T-helper 22 cell (primary cell): ENCODE data around the gene UBA3.

Experiments
- DNase-seq: peaks from one replicate; pipeline ENCODE4 v3.0.0-alpha.2; 2020; ENCODE audit warnings: low read depth

The UBA3 gene

DNA sequence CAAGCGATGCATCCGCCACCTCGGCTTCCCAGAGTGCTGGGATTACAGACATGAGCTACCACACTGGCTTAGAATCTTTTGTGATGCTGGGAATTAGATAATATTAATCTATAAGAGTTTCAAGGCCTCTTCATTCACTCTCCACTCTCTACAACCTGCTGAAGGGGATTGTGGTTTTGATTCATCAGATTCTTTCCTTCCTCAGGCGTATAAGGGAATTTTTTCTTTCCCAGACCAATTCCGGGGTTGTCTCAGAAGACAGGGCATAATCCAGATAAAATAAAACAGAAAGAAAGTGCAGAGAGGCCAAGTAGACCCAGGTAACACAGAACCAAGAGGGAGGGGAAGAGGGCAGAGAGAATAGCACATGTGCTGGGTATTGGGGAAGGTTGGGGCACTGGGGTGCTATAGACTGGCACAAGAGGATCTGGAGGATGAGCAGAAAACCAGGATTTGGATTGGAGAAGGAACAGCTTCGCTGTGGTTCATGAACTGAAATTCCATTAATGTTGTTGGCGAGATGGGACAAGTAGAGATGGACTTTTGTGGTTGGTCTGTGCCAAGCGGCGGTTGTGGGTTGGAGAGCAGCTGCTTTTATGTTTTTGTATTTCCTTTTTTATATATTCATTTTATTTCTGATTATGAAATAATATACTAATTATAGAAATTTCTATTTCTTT lies 17.4 kb upstream of the UBA3 start:
- no peak for DNase-seq

DNA sequence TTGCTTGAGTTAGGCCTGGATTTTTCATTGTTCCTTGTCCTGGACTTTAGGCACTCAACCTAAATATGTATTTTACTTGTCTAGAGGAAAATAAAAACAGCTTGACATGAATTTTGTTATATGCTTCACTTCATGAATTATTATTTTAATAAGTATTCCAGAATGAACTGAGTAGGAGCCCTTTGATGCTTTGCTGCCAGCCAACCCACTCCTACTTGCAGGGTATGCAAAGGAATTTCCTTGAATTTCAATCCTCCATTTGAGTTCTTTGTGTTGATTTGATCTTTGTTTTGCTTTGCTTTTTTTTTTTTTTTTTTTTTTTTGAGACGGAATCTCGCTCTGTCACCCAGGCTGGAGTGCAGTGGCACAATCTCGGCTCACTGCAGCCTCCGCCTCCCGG lies 16.1 kb upstream of the UBA3 start:
- DNase-seq: no peak

GRCh38 chr3:69095636-69096035 lies 15.5 kb upstream of the UBA3 start:
- no peak for DNase-seq

- DNase-seq: no peak
These were observed 14.5 kb upstream of the UBA3 start for GRCh38 chr3:69094467-69095205.

- no peak for DNase-seq
These were observed 11.9 kb upstream of the UBA3 start for GRCh38 chr3:69092030-69092516.

DNA sequence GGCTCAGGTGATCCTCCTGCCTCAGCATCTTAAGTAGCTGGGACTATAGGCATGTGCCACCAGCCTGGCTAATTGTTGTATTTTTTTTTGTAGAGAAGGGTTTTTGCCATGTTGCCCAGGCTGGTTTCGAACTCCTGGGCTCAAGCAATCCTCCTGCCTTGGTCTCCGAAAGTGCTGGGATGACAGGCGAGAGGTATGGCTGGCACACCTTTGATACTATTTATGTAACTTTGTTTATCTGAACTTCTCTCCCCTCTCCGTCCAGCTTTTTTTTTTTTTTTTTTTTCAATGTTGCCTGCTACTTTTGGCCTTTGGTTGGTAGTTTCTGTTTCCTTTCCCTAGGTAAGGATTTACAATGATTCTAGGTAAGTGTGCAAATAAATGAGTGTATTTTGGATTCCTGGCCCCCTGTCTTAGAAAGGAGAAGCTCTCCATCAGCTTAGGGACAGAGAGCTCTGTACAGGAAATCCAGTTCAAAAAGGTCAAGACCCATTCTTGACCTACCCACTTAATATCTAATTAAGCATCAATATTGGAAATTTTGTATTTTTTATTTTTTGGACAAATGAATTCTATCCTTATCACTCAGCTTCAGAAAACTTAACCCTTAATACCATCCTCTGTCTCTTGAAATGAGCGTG lies 11.3 kb upstream of the UBA3 start:
- no peak for DNase-seq

DNA sequence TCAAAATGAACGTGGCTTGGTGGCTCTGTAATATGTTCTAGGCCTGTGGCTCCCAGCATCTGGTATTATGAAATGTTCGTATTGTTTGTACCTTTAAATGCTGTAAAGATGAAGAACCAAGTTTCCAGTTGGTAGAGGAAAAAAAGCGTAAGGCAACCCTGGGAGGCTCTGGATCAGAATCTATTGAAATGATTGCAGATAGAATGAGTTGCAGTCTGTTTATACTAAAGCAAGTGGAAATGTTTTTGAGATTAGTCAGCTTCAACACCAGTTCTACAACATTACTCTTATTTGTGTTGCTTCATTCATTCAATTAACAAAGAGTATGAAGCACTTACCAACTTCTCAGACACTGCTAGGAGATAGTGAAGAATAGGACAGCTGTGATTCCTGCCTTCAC lies 9.9 kb upstream of the UBA3 start:
- DNase-seq: no peak

DNA sequence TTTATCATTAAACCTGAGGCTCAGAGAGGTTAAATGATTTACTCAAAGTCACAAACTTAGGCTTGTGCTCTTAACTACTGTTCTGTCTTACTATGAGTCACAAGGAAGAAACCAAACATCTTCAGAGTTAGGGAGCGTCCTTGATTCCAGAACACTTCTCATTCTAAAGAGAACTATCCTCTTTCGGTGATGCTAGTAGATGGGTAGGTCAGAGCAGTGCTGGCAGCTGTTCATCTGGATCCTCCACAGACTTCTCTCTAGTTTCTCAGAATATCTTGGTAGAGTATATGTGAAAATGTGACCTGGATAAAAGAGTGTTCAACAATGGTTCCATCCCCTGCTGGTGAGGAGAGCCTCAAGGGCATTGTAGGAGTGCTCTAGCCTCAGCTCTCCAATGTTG lies 7.9 kb upstream of the UBA3 start:
- no peak for DNase-seq

GRCh38 chr3:69087030-69087791 lies 7.0 kb upstream of the UBA3 start:
- DNase-seq: no peak

DNA sequence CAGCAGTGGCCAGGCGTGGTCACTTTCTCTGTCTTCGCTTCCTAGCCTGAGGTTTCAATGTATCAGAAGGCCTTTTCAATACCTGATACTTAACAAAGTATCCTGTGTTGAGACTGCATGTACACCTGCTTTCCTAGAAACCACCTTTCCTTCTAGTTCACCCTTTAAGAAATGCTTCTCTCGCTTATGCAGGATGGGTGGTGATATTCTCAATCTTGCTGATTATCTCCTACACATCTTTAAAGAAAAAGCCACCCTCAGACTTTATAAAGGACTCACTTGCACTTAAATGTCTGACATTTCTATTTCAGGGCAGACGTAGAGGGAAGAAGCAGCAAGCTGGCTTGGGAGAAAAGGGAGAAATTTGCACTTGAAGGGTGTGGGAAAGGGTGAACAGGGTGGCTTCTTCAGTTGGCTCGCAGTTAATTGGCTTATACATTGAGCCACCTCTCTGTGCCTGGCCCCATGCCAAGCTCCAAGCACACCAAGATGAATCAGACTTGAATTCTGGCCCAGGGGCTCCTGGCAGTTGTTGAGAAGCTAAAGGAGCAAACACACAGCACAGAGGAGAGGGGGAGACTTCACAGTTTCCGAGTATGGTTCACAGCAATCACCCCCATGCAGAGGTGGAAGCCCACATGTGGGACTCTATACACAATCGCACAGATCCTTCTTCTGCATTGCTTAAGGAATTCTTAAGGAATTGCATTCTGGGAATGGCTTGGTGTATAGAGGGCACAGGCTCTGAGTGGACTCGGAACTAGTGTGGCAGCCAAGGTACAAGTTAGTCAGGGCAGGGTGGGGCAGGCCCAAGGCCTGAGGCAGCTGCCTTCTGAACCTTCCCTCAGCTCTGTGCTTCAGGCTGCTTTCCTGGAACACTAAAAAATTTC lies 5.9 kb upstream of the UBA3 start:
- peak; percentile 46 for DNase-seq

GRCh38 chr3:69085168-69085832 lies 5.1 kb upstream of the UBA3 start:
- DNase-seq: no peak

- DNase-seq: peak; percentile 89
These were observed 4.4 kb upstream of the UBA3 start, which contains the start of gene ARL6IP5 for GRCh38 chr3:69084326-69085167. Gene ARL6IP5 (plus strand): TSS chr3:69084937. CDS start chr3:69085048, 111 bp downstream.

- peak; percentile 61 for DNase-seq
These were observed 2.6 kb upstream of the UBA3 start for GRCh38 chr3:69082805-69083204.

DNA sequence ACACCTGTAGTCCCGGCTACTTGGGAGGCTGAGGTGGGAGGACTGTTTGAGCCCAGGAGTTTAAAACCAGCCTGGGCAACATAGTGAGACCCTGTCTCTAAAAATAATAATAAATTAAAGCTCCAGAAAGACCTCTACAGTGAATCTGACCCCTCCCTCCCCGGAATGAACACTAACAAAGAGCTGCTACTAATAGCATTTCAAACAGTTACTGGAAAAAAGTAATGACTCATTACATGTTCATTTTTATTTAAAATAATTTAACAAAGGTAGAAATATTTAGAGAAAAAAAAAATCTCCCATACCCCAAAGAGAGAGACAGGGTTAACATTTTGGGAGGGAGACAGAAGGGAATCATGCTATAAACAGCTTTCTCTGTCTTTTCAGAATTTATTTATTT lies 2.2 kb upstream of the UBA3 start:
- no peak for DNase-seq

- DNase-seq: no peak
These were observed 1.6 kb upstream of the UBA3 start for GRCh38 chr3:69081583-69082262.

DNA sequence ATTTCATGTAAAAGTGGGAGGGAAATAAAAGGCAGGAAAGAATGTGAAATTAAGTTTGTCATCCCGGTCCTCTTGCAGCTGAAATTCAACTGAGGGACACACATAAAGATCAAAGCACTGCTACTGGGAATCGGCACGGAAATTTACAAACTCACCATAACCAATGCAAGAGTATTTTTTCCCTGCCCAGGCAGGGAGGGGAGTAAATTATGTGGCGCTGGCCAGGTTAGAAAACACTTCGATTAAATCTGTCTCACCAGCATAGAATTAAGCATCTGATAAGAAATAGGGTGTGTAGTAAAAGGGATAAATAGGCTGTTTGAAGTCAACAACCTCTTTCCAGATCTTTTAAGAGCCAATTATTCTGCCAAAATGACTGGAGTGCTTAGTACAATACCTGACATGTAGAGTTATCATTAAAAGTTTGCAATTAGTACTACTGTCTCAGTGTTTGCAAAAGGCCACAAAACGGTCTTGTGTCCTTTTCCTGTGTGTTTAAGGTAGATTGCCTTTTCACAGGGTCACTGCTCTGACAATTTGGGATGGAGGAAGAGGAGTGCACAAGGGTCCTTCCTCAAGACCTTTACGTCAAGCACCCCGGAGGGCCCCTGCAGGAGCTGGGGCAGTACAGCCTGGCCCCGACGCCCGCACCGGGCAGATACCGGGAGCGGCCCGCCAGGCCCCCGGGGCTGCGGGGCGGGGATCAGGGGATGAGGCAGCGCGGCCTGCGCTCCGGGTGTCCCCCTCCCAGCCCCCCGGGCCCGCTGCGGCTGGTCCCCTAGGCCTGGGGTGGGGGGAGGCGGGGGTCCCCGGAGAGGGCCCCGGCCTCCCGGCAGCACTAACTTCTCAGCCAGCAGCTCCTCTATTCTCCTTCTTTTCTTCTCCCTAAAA lies 651 bp downstream of the UBA3 start:
- no peak for DNase-seq

- no peak for DNase-seq
These were observed 7.2 kb downstream of the UBA3 start for GRCh38 chr3:69072928-69073327.

GRCh38 chr3:69066121-69066520 lies 14.0 kb downstream of the UBA3 start:
- DNase-seq: no peak
